Neural progenitor cell (in vitro differentiated cells): ENCODE measurements around the gene ZNF827.

Source experiments
- CTCF ChIP-seq: fragments of 200-600 bp; sonication (generic); IDR thresholded peaks from 2 replicates; pipeline ENCODE4 v1.5.1; 2017; ENCODE audit warnings: antibody characterized with exemption, mild to moderate bottlenecking
- EZH2 ChIP-seq: fragments of 200-600 bp; sonication (generic); IDR thresholded peaks from 2 replicates; pipeline ENCODE4 v1.6.1; 2017; ENCODE audit warnings: antibody characterized with exemption, mild to moderate bottlenecking, moderate library complexity
- EZH2phosphoT487 ChIP-seq: fragments of 200-600 bp; sonication (generic); IDR thresholded peaks from 2 replicates; pipeline ENCODE4 v1.6.1; 2017; ENCODE audit warnings: antibody characterized with exemption

DNA sequence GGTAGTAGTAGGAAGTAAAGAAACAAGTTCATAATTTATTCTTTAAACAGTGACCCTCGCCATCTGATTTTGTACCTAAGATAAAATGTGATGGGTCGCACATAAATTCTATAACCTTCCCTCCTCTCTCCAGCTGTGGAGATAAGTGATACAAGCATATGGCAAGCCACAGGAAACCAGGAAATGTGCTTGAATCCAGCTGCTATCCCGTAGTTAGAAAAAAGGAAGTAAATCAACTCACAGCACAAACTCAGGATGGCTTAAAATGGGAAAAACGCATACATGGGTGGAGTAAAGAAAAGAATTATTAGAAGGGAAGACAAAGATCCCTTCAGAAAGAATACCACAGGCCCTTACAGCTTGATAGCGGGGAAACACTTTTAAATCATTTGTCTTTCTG lies 78.2 kb downstream of the ZNF827 start:
- TF ChIP-seq CTCF (no peak), EZH2 (no peak), EZH2phosphoT487 (no peak)
